Activated B cell treated with CpG ODN at 0.5 μM for 24 hours (primary cell): ENCODE data around the gene MAPKAPK2. TPM values are rescaled to one million over a fixed set of nuclear protein-coding genes. Genes with fewer than 3 reads are reported as not detected.
A peak's percentile ranks its signal among the peaks of the same experiment; 100 is the strongest.

ENCODE experiments used
- ATAC-seq: fragments of 200-7000 bp; cut with Tn5 transposase; one replicate; pipeline ENCODE4 v1.10.0; 2021; ENCODE audit warnings: low read depth, mild to moderate bottlenecking, moderate library complexity
- CTCF ChIA-PET: fragments of 350-600 bp; sonication (Branson Sonifier 250); formaldehyde crosslinking; loops from one replicate; lab custom pipeline; 2021; ENCODE audit warnings: antibody characterized with exemption; lab: Charles Lee
- POLR2A ChIA-PET: fragments of 350-600 bp; sonication (Branson Sonifier 250); formaldehyde crosslinking; loops from one replicate; lab custom pipeline; 2021; ENCODE audit warnings: antibody characterized with exemption; lab: Charles Lee
- DNase-seq: peaks from one replicate; pipeline ENCODE4 v3.0.0; 2022
- H3K27ac Mint-ChIP-seq: one replicate; pipeline ENCODE4 v1.8.0; 2020; ENCODE audit warnings: mixed read lengths
- H3K27me3 Mint-ChIP-seq: one replicate; pipeline ENCODE4 v1.8.0; 2021; ENCODE audit warnings: mixed read lengths
- H3K36me3 Mint-ChIP-seq: one replicate; pipeline ENCODE4 v1.8.0; 2021; ENCODE audit warnings: low read depth, mixed read lengths
- H3K4me1 Mint-ChIP-seq: one replicate; pipeline ENCODE4 v1.8.0; 2021; ENCODE audit warnings: mixed read lengths
- H3K4me3 Mint-ChIP-seq: one replicate; pipeline ENCODE4 v1.8.0; 2020; ENCODE audit warnings: mild to moderate bottlenecking, mixed read lengths
- H3K9me3 Mint-ChIP-seq: one replicate; pipeline ENCODE4 v1.8.0; 2020; ENCODE audit warnings: mixed read lengths
- CTCF ChIP-seq: fragments of 200-600 bp; IDR thresholded peaks from one replicate; pipeline ENCODE4 v1.8.0; 2022; ENCODE audit warnings: antibody characterized with exemption, mild to moderate bottlenecking
- intact Hi-C: fragments of 100-400 bp; cut with micrococcal nuclease; formaldehyde crosslinking; loops from one replicate; pipeline ENCODE4 v1.15.1; 2024
- total RNA-seq: library from RNA; stranded (reverse); gene quantifications from 2 replicates; pipeline ENCODE4 v1.2.3, GENCODE V29; 2022

MAPKAPK2 gene
- total RNA-seq: 71.2 and 72.1 TPM in 2 replicates

- TF ChIP-seq CTCF: no peak
- ChIA-PET CTCF (interaction anchor here (3.8 kb wide), 1 partner anchor 20 kb away, joined by 26 read pairs; no protein-coding TSS in a partner anchor), POLR2A (interaction anchor here (0.5 to 1.9 kb wide), 13 partner anchors 12 to 241 kb away, joined by 3 to 9 read pairs (median 3); partner anchors contain the start of genes DYRK3 and FCMR)
- intact Hi-C loops: loop anchor here (2.0 to 10.0 kb wide), 2 partner anchors 50 to 730 kb away; partner anchors contain the start of gene DYRK3
- Mint-ChIP-seq H3K27me3 (no peaks in the 10 kb centered on the region), H3K36me3 (peaks cover 7% of the 10 kb centered on the region), H3K9me3 (no peaks in the 10 kb centered on the region), H3K4me3 (peak within 1 kb of the TSS; percentile 94), H3K4me1 (peaks cover 80% of the 10 kb centered on the region), H3K27ac (peak within 1 kb of the TSS; percentile 90)
- ATAC-seq: peak; percentile 65
- peak; percentile 72 for DNase-seq
Observed at GRCh38 chr1:206684478-206685333, at the start of gene MAPKAPK2. Gene MAPKAPK2 (plus strand): TSS chr1:206684905. CDS start chr1:206685230, 325 bp downstream.

- Mint-ChIP-seq H3K27ac (peak within 1 kb of the TSS; percentile 76), H3K27me3 (peaks cover 2% of the 10 kb centered on the region), H3K4me1 (peaks cover 24% of the 10 kb centered on the region), H3K36me3 (no peaks in the 10 kb centered on the region), H3K4me3 (peak within 1 kb of the TSS; percentile 89), H3K9me3 (no peaks in the 10 kb centered on the region)
- ATAC-seq (peak; percentile 91), DNase-seq (peak; percentile 86)
- CTCF ChIA-PET: interaction anchor here (0.7 to 7.6 kb wide), 22 partner anchors 9 to 346 kb away, joined by 3 to 125 read pairs (median 4); partner anchors contain the start of gene EIF2D
- POLR2A ChIA-PET: interaction anchor here (0.5 to 1.5 kb wide), 11 partner anchors 23 to 425 kb away, joined by 3 to 15 read pairs (median 4); partner anchors contain the start of genes EIF2D and MAPKAPK2
- intact Hi-C loops: loop anchor here (1.0 to 5.0 kb wide), 4 partner anchors 23 to 295 kb away; partner anchors contain the start of genes EIF2D and MAPKAPK2
- no peak for TF ChIP-seq CTCF
Observed at GRCh38 chr1:206635080-206635977, 49.4 kb upstream of the MAPKAPK2 start, which contains the start of gene DYRK3. Gene DYRK3 (plus strand): TSS chr1:206635536. CDS start chr1:206635704, 168 bp downstream.

GRCh38 chr1:206635978-206636345 is 48.7 kb upstream of the MAPKAPK2 start:
- POLR2A ChIA-PET: interaction anchor here (0.5 to 1.5 kb wide), 6 partner anchors 24 to 277 kb away, joined by 4 to 15 read pairs (median 4); partner anchors contain the start of gene EIF2D
- DNase-seq (peak; percentile 17), ATAC-seq (no peak)
- H3K27ac Mint-ChIP-seq: no peak overlapping the region
- intact Hi-C loops: loop anchor here (1.0 to 5.0 kb wide), 4 partner anchors 24 to 295 kb away; partner anchors contain the start of genes EIF2D and MAPKAPK2
- peak overlapping the region; percentile 89 for H3K4me3 Mint-ChIP-seq
- H3K27me3 Mint-ChIP-seq: peaks cover 2% of the 10 kb centered on the region
- peaks cover 24% of the 10 kb centered on the region for H3K4me1 Mint-ChIP-seq
- H3K36me3 Mint-ChIP-seq: no peaks in the 10 kb centered on the region
- CTCF ChIA-PET: interaction anchor here (0.9 to 7.6 kb wide), 11 partner anchors 22 to 346 kb away, joined by 3 to 125 read pairs (median 8); no protein-coding TSS in a partner anchor
- no peak for TF ChIP-seq CTCF
- H3K9me3 Mint-ChIP-seq: no peaks in the 10 kb centered on the region

GRCh38 chr1:206636671-206637070 is 48.0 kb upstream of the MAPKAPK2 start:
- Mint-ChIP-seq H3K36me3 (no peaks in the 10 kb centered on the region), H3K27me3 (peaks cover 2% of the 10 kb centered on the region), H3K9me3 (no peaks in the 10 kb centered on the region), H3K4me1 (peaks cover 24% of the 10 kb centered on the region), H3K27ac (no peak overlapping the region), H3K4me3 (no peak overlapping the region)
- intact Hi-C loops: loop anchor here (5.0 kb wide), 1 partner anchor 221 kb away; no protein-coding TSS in a partner anchor
- ATAC-seq: no peak
- TF ChIP-seq CTCF: no peak
- CTCF ChIA-PET: interaction anchor here (0.6 to 7.6 kb wide), 3 partner anchors 20 to 345 kb away, joined by 3 to 125 read pairs (median 11); no protein-coding TSS in a partner anchor
- POLR2A ChIA-PET: interaction anchor here (1.5 kb wide), 1 partner anchor 27 kb away, joined by 4 read pairs; no protein-coding TSS in a partner anchor
- no peak for DNase-seq
